H1 (cell line): ENCODE data around the gene BORA. TPM values are rescaled to one million over a fixed set of nuclear protein-coding genes. Genes with fewer than 3 reads are reported as not detected.

Experiments
- CTCF ChIA-PET: fragments of 300-600 bp; sonication (Branson Sonifier 250); formaldehyde crosslinking; loops from one replicate; lab custom pipeline; 2021; ENCODE audit not compliant: partially characterized antibody; lab: Charles Lee
- POLR2A ChIA-PET: fragments of 300-600 bp; sonication (Branson Sonifier 250); formaldehyde crosslinking; loops from one replicate; lab custom pipeline; 2021; ENCODE audit warnings: inconsistent platforms; ENCODE audit not compliant: partially characterized antibody; lab: Charles Lee
- DNase-seq, 2 experiments: peaks; one replicate each; pipeline versions ENCODE4 v3.0.0 to v3.0.0-alpha.2; 2010 to 2022; ENCODE audit warnings: low spot score in 2 of 2, low read depth in 1 of 2, mixed read lengths in 1 of 2
- FAIRE-seq: peaks from 2 replicates; lab custom pipeline; 2011; peaks lifted over from hg19 to GRCh38; lab: Jason Lieb, UNC
- H2AFZ ChIP-seq: 2 replicates; pipeline ENCODE4 v1.8.1; 2012; ENCODE audit warnings: low read length, inconsistent platforms
- H2AK5ac ChIP-seq: 2 replicates; pipeline ENCODE4 v1.6.1; 2013; ENCODE audit warnings: low read depth, low read length
- H2BK120ac ChIP-seq: replicated peaks from 2 replicates; pipeline ENCODE3; 2013; ENCODE audit warnings: low read depth, low read length, inconsistent platforms
- H2BK12ac ChIP-seq: 2 replicates; pipeline ENCODE4 v1.6.1; 2013; ENCODE audit warnings: low read depth, low read length
- H2BK15ac ChIP-seq: 2 replicates; pipeline ENCODE4 v1.6.1; 2013; ENCODE audit warnings: low read length
- H2BK20ac ChIP-seq: 2 replicates; pipeline ENCODE4 v1.6.1; 2013; ENCODE audit warnings: low read length
- H2BK5ac ChIP-seq: 2 replicates; pipeline ENCODE4 v1.6.1; 2013; ENCODE audit warnings: low read depth, low read length
- H3K14ac ChIP-seq: 2 replicates; pipeline ENCODE4 v1.6.1; 2013; ENCODE audit warnings: inconsistent platforms; ENCODE audit not compliant: insufficient read length
- H3K18ac ChIP-seq: 2 replicates; pipeline ENCODE4 v1.6.1; 2013; ENCODE audit warnings: low read length; ENCODE audit errors: extremely low read depth
- H3K23ac ChIP-seq: 2 replicates; pipeline ENCODE4 v1.6.1; 2013; ENCODE audit warnings: inconsistent platforms; ENCODE audit not compliant: insufficient read length
- H3K23me2 ChIP-seq: 2 replicates; pipeline ENCODE4 v1.6.1; 2013; ENCODE audit warnings: low read depth, low read length
- H3K27ac ChIP-seq: 2 replicates; pipeline ENCODE4 v1.6.1; 2011; ENCODE audit warnings: low read depth, low read length, inconsistent platforms
- H3K27me3 ChIP-seq, 4 experiments: replicated peaks in 1 of 4; 1 replicate in 1 of 4; 2 replicates in 3 of 4; pipeline versions ENCODE4 v1.6.1 to v1.8.1; 2011 to 2013; ENCODE audit warnings: low read length in 3 of 4, mild to moderate bottlenecking in 3 of 4, inconsistent platforms in 2 of 4, mixed read lengths in 2 of 4, moderate library complexity in 1 of 4; ENCODE audit not compliant: control insufficient read depth in 3 of 4, insufficient read depth in 3 of 4; ENCODE audit errors: extremely low read depth in 1 of 4
- H3K36me3 ChIP-seq, 4 experiments: 2 replicates each; pipeline versions ENCODE4 v1.6.1 to v1.8.1; 2011 to 2013; ENCODE audit warnings: mild to moderate bottlenecking in 4 of 4, low read length in 3 of 4, moderate library complexity in 2 of 4, control low read depth in 1 of 4, inconsistent platforms in 1 of 4; ENCODE audit not compliant: insufficient read depth in 4 of 4, control insufficient read depth in 2 of 4
- H3K4ac ChIP-seq: replicated peaks from 2 replicates; pipeline ENCODE3; 2013; ENCODE audit warnings: low read length, low read depth, mixed read lengths, inconsistent platforms; ENCODE audit not compliant: insufficient read length
- H3K4me1 ChIP-seq, 4 experiments: replicated peaks in 1 of 4; 1 replicate in 1 of 4; 2 replicates in 3 of 4; pipeline versions ENCODE4 v1.6.1 to v1.8.1; 2011 to 2013; ENCODE audit warnings: low read length in 3 of 4, inconsistent platforms in 2 of 4, mixed read lengths in 1 of 4; ENCODE audit not compliant: insufficient read depth in 4 of 4, control insufficient read depth in 3 of 4
- H3K4me2 ChIP-seq, 2 experiments: 2 replicates each; pipeline versions ENCODE4 v1.6.1 to v1.8.1; 2011 to 2013; ENCODE audit warnings: low read depth in 2 of 2, low read length in 2 of 2, control low read depth in 1 of 2, inconsistent platforms in 1 of 2, mild to moderate bottlenecking in 1 of 2; ENCODE audit not compliant: insufficient read depth in 1 of 2
- H3K4me3 ChIP-seq, 4 experiments: fragments of 200-600, 300-600 bp in 1 of 4; sonication (generic), shearing (Covaris generic), sonication (Bioruptor Twin) in 1 of 4; 2 replicates each; pipeline versions ENCODE4 v1.5.1 to v1.8.1; 2011 to 2016; ENCODE audit warnings: low read length in 4 of 4, low read depth in 3 of 4, control low read depth in 2 of 4, inconsistent platforms in 2 of 4, mild to moderate bottlenecking in 2 of 4, mixed read lengths in 1 of 4, moderate library complexity in 1 of 4; ENCODE audit not compliant: insufficient read depth in 2 of 4; ENCODE audit errors: extremely low read depth in 1 of 4
- H3K56ac ChIP-seq: replicated peaks from 2 replicates; pipeline ENCODE3; 2013; ENCODE audit warnings: low read depth, mild to moderate bottlenecking, mixed read lengths, low read length, inconsistent platforms; ENCODE audit not compliant: insufficient read length
- H3K79me1 ChIP-seq: 2 replicates; pipeline ENCODE4 v1.6.1; 2013; ENCODE audit warnings: low read depth, low read length, control low read depth
- H3K79me2 ChIP-seq, 2 experiments: 2 replicates each; pipeline versions ENCODE4 v1.6.1 to v1.8.1; 2012 to 2013; ENCODE audit warnings: low read length in 2 of 2, mild to moderate bottlenecking in 2 of 2, inconsistent platforms in 1 of 2; ENCODE audit not compliant: insufficient read depth in 2 of 2, control insufficient read depth in 1 of 2
- H3K9ac ChIP-seq, 4 experiments: replicated peaks in 1 of 4; 1 replicate in 1 of 4; 2 replicates in 3 of 4; pipeline versions ENCODE4 v1.6.1 to v1.8.1; 2011 to 2013; ENCODE audit warnings: low read depth in 3 of 4, low read length in 3 of 4, control low read depth in 2 of 4, mild to moderate bottlenecking in 2 of 4, moderate library complexity in 2 of 4, inconsistent platforms in 1 of 4; ENCODE audit errors: extremely low read depth in 1 of 4
- H3K9me3 ChIP-seq, 2 experiments: 2 replicates each; pipeline versions ENCODE4 v1.6.1 to v1.8.1; 2012 to 2013; ENCODE audit warnings: mild to moderate bottlenecking in 2 of 2, moderate library complexity in 2 of 2, control low read depth in 1 of 2, inconsistent platforms in 1 of 2, low read depth in 1 of 2, low read length in 1 of 2, mixed read lengths in 1 of 2; ENCODE audit not compliant: insufficient read depth in 2 of 2
- H4K20me1 ChIP-seq, 2 experiments: replicated peaks in 1 of 2; 2 replicates each; pipeline versions ENCODE3 to v1.8.1; 2011 to 2013; ENCODE audit warnings: inconsistent platforms in 2 of 2, low read length in 2 of 2, mild to moderate bottlenecking in 1 of 2; ENCODE audit not compliant: insufficient read depth in 2 of 2, control insufficient read depth in 1 of 2
- H4K5ac ChIP-seq: 2 replicates; pipeline ENCODE4 v1.6.1; 2013; ENCODE audit warnings: low read length, low read depth, mixed read lengths, inconsistent platforms; ENCODE audit not compliant: insufficient read length
- H4K8ac ChIP-seq: 2 replicates; pipeline ENCODE4 v1.8.0; 2013; ENCODE audit warnings: mild to moderate bottlenecking, moderate library complexity, low read length, inconsistent platforms; ENCODE audit not compliant: insufficient read depth; ENCODE audit errors: extremely low read depth
- H4K91ac ChIP-seq: replicated peaks from 2 replicates; pipeline ENCODE3; 2013; ENCODE audit warnings: low read length, mixed read lengths, inconsistent platforms; ENCODE audit not compliant: insufficient read length
- EP300 ChIP-seq, 2 experiments: IDR thresholded peaks; 1 replicate in 1 of 2; 2 replicates in 1 of 2; pipeline ENCODE4 v1.6.1; 2011 to 2012; ENCODE audit warnings: low read depth in 2 of 2, low read length in 2 of 2, mild to moderate bottlenecking in 2 of 2, borderline replicate concordance in 1 of 2, inconsistent platforms in 1 of 2, moderate library complexity in 1 of 2
- KDM4A ChIP-seq: IDR thresholded peaks from one replicate; pipeline ENCODE4 v1.7.1; 2012; ENCODE audit warnings: low read depth, mild to moderate bottlenecking, moderate library complexity, low read length, inconsistent platforms; ENCODE audit not compliant: severe bottlenecking
- TAF1 ChIP-seq: IDR thresholded peaks from 2 replicates; pipeline ENCODE4 v1.6.1; 2011; ENCODE audit warnings: mild to moderate bottlenecking, low read depth, low read length
- WGBS, 2 experiments: shearing (Covaris generic) in 1 of 2; methylation state at CpG; one replicate each; pipeline versions ENCODE4 v1.1.6 to v1.1.7; 2013 to 2015; ENCODE audit warnings: low lambda C conversion rate in 2 of 2, mixed read lengths in 2 of 2, inconsistent platforms in 1 of 2, low coverage in 1 of 2, missing lambda C conversion rate in 1 of 2; ENCODE audit not compliant: insufficient replicate concordance in 2 of 2, insufficient coverage in 1 of 2, insufficient read length in 1 of 2; ENCODE audit errors: extremely low coverage in 1 of 2, missing lambda C conversion rate in 1 of 2; 5-methylcytosine and 5-hydroxymethylcytosine counted together
- polyA plus RNA-seq, 7 experiments: library from polyadenylated mRNA; depleted of rRNA in 3 of 7; stranded (reverse) in 5 of 7; unstranded in 2 of 7; fragments of >200 nt in 5 of 7; fragments of 200-250 nt in 2 of 7; gene quantifications; 1 replicate in 5 of 7; 2 replicates in 1 of 7; 4 replicates in 1 of 7; pipeline versions ENCODE4 v1.2.1 to v1.2.3, GENCODE V29; 2011 to 2013; ENCODE audit warnings: missing spikeins in 2 of 7, mixed read lengths in 2 of 7
- total RNA-seq: library from RNA; stranded (reverse); fragmentation: NEBNext Ultra II Directional; extraction: Animal tissue kit (Norgen Biotek cat#: 25700); gene quantifications from 2 replicates; pipeline ENCODE4 v1.2.1, GENCODE V29; 2021

Gene BORA
- total and polyA plus RNA-seq, 2 of the 8 experiments (the other 6 are each of a cell fraction or from before 2014, with no cell fraction given): 4.9 to 12.9 TPM

GRCh38 chr13:72792640-72793039 is 64.9 kb downstream of the BORA start:
- Histone ChIP-seq H2BK15ac (no peak overlapping the region), H4K5ac (no peak overlapping the region), H3K4me3 (no peak overlapping the region), H2BK12ac (no peak overlapping the region), H4K8ac (no peak overlapping the region), H3K79me2 (no peaks in the 10 kb centered on the region; a peak in 1 of 4 replicates), H2AFZ (no peak overlapping the region), H3K56ac (no peak overlapping the region), H4K91ac (no peak overlapping the region), H3K27me3 (no peaks in the 10 kb centered on the region), H2BK5ac (no peak overlapping the region), H3K79me1 (no peaks in the 10 kb centered on the region), H3K36me3 (peaks cover 0 to 27% (median 1%) of the 10 kb centered on the region in 4 experiments; a peak in 5 of 8 replicates), H3K4ac (no peak overlapping the region), H3K23me2 (no peaks in the 10 kb centered on the region), H3K23ac (no peak overlapping the region), H3K9ac (no peak overlapping the region), H3K27ac (no peak overlapping the region), H4K20me1 (peaks cover 0 to 2% of the 10 kb centered on the region in 2 experiments), H3K18ac (no peak overlapping the region), H3K4me2 (no peak overlapping the region), H2AK5ac (no peak overlapping the region), H2BK120ac (no peak overlapping the region), H3K14ac (no peak overlapping the region), H3K4me1 (no peaks in the 10 kb centered on the region), H3K9me3 (no peaks in the 10 kb centered on the region), H2BK20ac (no peak overlapping the region)
- DNase-seq (no peak), FAIRE-seq (no peak)
- 91% methylated on average over 2 of the region's 2 CpGs; no CpG with 5 or more reads in 1 of the 2 experiments for WGBS, 2 experiments
- CTCF ChIA-PET: interaction anchor here (1.1 to 1.2 kb wide), 2 partner anchors 10 to 16 kb away, joined by 3 to 4 read pairs; no protein-coding TSS in a partner anchor
- TF ChIP-seq EP300 (IDR thresholded peaks at IDR 0.05; ENCODE audit: borderline replicate concordance in 1 of 2, low read depth in 2 of 2, low read length in 2 of 2): no peak
- TF ChIP-seq KDM4A: no peak
- no peak for TF ChIP-seq TAF1
- POLR2A ChIA-PET: interaction anchor here (0.7 kb wide), 1 partner anchor 22 kb away, joined by 3 read pairs; no protein-coding TSS in a partner anchor
